GM18519 (cell line): Measurements from ENCODE around the gene SLC47A2.

ENCODE experiments used
- ATAC-seq: cut with Tn5 transposase; IDR thresholded peaks from one replicate; pipeline ENCODE4 v1.9.1; 2021; ENCODE audit warnings: mild to moderate bottlenecking, moderate library complexity; ENCODE audit not compliant: unreplicated experiment, low FRiP score

SLC47A2 gene

DNA sequence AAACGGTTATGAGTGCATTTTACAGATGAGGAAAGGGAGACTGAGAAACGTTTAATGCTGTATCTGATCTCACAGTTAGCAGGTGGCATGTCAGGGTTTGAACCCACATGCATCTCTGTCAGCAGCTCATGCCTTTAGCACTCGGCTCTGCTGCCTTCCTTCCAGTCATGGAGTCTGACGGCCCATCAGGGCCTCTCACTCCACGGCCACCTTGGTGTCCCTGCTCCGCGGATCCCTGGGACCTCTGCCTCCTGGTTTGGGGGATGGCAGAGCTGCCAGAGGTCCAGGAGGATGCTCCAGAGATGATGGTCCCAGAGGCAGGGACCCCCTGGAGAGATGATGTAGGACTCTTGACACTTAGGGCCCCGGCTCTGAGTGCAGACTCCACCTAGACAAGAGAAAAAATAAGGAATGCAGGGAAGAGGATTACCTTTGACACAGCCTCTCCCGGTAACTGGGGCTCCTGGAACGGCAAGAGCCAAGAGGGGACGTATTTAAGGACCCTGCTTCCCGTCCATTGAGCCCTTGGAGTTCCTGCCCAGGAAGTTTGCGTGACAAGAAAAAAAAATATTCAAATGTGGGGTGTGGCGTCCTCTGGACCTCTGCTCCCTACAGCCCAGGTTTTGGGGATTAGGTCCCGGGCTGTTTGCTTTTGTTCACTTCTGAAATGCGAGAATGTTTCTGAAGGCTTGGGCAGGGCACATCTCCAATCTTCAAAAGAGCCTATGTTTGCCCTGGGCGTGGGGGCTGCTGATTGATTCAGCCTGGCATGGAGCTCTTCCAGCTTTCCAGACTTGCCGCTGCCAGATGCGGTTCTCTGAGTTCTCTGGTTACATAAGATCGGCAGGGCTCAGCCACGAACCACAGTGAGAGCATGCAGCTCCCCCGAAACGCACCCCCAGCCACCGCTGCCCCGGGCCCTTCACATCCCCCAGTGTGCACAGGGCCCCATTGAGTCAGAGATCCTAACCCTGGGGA, 31.7 kb upstream of the SLC47A2 start, which contains the start of gene ALDH3A1:
TSS of gene ALDH3A1 (minus strand) at position 470 of the 978 bp plus-strand sequence. CDS start 3,169 bp downstream, outside the sequence.
- no peak for ATAC-seq

DNA sequence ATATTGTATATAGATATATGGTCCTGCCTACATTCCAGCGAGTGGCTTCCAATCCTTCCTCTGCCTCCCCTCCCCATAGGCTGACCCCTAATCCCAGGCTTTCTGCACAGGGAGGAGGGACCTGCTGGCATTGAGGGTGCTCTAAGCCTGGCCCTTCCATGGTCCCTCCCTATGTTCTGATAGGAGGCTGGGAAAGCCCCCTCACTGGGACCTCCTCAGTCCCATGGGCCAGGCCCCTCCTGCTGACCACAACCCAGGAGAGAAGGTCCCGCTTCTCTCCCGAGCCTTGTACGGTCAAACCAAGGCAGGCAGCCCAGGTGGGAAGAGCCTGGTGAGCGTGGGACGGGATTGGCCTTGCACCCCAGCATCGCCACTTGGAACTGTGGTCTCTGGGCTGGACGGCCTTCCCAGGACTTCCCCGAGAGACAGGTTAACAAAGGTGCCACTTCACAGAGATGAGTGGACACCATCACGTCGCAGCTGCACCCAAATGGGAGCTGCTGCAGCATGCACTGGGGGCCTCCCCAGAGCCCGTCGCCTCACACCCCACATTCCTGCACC, 30.9 kb upstream of the SLC47A2 start:
- ATAC-seq: no peak

DNA sequence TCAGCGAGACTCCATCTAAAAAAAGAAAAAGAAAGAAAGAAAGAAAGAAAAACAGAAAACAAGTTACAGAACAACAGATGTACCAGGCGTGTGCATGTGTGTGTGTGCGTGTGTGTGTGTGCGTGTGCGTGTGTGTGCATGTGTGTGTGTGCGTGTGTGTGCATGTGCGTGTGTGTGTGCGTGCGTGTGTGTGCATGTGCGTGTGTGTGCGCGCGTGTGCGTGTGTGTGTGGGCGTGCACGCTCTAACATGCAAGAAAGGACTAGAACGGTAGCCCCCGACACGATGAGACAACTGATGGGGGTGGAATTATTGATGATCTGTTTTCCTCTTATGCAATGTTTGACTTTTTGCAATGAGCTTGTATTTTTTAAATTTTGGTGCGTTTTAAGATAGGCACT, 30.1 kb upstream of the SLC47A2 start:
- no peak for ATAC-seq

DNA sequence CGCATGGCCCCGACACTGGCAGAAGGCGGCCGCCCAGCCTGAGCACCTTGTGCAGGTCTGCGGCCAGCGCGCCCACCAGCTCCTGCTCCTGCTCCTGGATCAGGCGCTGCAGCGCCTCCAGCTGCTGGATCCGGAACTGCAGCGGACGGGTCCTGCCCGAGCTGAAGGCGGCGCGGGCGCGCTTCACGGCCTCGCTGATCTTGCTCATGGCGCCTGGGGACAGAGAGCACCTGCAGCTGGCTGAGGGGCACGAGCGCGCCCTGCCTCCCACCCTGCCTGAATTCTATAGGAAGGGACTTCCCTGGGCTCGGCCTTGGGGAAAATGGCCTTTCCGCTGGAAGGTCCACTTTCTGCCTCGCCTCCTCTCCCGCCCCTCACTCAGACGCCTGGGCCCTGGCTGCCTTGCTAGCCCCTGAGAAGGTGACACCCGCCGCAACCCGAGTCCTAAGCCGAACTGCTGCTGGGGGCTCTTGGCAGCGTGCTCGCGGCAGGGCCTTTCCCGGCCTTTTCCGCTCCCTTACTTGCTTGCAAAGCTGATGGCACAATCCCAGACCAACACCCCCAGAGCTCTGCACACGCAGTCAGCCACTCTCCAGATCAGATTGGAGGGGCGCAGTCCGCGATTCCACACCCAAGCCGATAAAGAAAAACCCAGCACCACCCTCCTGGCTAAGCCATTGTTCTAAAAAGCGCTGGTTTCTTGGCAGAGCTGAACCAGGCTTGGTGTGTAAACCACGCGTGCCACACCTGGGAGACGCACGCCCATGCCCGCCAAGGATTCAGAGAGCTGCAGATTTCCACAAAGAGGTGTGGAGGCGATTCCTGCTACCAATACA, 28.8 kb upstream of the SLC47A2 start:
- ATAC-seq: no peak

DNA sequence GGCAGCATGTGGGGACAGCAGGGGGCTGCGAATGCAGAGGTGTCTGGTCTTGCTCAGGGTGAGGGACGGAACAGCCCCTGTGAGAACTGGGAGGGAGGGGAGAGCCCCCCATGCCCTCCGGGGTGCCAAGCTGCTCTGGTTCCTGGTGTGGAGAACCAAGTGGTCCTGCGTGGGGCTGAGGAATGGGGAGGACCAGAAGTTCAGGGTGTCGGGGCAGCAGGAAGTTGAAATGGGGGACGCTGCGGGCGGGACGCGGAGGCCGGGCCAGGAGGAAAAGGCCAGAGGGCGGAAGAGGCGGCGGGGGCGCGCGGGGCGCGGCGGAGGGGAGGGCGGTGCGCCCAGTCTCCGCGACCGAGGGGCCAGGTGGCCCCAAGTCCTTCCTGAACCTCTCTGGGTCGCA, 28.1 kb upstream of the SLC47A2 start:
- ATAC-seq: no peak

DNA sequence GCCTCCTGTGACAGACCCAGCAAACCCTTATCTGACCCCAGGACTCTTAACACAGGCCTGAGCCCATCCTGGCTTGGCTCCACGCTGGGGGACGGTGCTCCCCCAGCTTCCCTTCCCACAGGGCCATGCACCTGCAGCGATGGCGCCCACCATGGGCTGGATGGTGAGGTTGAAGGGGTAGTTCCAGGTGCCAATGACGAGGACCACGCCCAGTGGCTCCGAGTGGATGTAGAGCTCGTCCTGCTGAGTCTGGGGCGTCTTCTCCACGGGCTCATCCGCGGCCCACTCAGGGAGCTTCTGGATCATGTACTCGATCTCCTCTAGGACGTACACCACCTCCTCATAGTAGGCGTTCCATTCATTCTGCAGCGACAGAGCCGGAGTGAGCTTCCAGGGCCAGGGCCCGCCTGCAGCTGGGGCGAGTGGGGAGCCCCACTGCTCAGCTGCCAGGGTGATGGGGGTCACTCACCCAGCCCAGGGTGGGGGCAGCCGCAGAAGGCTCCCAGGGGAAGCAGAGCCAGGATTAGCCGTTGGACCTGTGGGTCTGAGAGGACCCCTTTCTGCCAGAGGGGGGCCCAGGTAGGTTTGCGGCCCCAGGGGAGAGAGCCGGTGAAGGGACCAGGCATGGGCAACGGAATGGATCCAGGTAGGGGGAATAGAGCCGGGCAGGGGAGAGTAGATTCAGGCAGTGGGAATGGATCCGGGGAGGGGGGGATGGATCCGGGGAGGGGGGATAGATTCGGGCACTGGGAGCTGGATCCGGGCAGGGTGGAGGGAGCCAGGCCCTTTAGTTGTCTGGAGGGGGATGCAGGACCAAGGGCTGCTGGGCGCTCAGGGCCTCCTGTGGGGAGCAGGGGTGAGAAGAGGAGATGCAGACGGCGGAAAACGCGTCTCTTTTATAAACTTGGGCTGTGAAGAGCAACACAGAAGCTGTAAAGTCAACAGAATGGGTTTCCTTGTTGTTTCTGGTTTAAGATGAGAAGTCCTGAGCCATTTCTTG, 27.0 kb upstream of the SLC47A2 start:
- ATAC-seq: no peak

DNA sequence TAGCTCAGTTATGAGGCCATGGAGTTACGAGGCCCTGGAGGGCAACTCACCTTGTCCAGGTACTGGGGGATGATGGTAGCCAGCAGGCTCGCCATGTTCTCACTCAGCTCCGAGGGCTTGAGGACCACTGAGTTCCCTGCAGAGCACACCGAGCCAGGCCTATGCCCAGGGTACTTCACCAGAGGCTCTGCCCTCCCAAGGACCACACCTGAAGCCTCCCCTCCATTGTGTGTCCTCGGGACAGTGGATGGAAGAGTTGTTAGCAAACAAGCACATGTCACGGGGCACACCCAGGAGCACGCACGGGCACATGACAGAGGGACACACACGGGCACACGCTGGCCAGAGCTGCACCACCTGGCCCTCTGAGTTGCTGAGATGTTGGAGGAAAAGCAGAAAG, 26.1 kb upstream of the SLC47A2 start:
- ATAC-seq: no peak

DNA sequence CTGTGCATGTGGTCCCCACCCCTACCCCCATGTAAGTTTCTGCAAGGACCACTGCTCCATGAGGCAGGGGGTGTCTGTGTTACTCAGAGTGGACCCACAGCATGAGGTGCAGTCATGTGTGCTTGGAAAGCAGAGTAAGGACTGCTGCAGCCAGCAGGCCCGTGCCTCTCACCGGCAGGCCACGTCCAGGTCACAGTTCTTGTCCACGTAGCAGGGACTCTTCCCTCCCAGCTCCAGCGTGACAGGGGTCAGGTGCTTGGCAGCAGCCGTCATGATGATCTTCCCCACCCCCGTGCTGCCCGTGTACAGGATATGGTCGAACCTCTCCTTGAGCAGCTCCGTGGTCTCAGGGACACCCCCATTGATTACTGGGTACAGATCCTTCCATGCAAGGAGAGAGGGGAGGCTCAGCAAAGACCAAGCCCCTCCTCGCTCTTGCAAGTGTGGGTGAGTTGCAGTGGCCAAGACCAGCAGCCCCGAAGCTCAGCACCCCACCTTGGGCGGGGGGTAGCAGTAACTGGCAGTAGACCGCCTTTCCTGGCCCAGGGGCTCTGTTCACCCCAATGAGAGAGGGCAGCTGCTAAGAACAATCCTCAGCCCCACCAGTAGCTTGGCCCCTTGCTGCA, 25.6 kb upstream of the SLC47A2 start:
- ATAC-seq: no peak

DNA sequence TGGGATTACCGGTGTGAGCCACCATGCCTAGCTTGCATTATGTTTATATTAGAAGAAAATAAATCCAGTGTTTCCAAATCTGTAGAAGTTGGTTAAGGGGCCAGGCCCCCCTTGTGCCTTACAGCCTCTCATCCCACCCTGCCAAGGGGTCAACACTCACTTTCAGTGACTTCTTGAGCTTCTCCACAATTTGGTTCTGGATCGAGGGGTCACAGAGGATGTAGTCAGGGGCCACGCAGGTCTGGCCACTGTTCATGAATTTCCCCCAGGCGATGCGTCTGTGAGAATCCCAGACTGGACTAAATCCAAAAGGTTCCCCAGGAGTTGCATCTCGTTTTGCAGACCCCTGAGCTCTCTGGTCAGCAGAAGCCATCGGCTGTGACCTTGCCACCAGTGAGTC, 24.5 kb upstream of the SLC47A2 start:
- ATAC-seq: no peak

DNA sequence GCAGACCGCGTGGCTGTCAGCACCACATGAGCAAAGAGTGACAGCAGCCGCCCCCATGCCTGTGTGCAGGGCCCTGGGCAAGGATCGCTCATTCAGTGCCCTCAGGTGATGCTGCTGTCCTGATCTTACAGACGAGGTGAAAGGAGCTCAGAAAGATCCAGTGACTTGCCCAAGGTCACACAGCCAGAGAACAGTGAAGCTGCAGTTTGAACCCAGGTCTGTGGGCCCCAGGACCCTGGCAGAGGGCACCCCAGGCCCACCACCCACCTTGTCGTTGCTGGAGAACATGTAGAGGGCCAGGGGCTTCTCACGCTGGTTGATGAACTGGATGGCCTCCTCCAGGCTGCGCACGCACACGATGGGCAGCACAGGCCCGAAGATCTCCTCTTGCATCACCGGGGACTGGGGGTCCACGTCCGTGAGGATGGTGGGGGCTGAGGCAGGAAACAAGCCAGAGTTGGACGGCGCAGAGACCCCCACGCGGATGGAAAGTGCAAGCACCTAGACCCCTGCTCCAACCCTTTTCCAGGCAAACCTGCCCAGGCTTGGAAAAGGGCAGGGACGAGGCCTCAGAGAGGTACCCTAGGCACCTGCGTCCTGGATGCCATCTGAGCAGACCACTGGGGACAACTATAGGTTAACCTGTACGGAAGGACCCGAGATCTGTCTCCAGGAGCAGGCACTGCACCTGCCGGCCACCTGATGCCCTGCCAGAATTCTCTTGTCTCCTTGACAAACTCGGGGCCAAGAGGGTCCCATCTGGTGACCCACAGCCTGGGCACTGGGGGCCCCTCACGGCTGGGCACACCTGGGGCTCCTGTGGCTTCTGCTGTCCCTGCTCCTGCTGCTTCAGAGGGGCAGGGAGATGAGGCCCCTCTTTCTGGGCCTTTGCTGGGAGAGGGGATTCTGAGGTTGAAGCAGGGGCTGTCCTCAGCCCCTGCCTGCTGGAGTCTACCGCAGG, 23.1 kb upstream of the SLC47A2 start:
- ATAC-seq: no peak

DNA sequence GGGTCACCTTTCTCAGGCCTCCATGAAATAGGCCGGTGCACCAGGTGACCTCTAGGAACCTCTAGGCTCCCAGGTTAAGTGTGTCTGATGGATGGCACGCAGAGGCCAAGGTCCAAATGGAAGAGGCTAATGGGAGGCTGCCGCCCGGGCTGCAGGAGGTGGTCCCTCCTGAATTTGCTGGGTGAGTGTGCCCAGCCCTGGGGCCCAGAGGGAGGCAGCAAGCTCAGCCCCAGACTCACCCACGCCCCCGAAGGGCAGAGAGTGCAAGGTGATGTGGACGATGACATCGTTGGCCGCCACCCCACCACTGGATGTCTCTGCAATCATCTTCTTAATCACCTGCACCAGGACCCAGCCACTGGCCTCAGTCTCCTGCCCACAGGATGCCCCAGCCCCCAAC, 22.4 kb upstream of the SLC47A2 start:
- ATAC-seq: no peak

DNA sequence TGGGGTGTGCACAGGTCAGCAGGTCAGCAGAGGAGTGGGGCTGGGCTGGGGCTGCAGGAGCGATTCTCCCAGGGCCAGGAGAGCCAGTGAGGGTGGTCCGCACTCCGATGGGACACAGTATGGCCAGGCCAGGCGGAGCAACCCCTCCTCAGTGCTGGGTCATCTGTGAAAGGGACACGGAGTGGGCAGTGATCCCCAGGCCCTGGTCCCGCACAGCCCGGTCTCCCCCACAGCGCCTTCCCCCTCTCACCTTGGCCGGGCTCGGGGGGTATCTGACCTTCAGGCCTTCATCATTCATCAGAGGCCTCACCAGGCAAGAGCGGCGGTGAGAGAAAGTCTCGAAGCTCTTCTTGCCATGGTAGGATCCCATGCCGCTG, 21.7 kb upstream of the SLC47A2 start:
- ATAC-seq: no peak

DNA sequence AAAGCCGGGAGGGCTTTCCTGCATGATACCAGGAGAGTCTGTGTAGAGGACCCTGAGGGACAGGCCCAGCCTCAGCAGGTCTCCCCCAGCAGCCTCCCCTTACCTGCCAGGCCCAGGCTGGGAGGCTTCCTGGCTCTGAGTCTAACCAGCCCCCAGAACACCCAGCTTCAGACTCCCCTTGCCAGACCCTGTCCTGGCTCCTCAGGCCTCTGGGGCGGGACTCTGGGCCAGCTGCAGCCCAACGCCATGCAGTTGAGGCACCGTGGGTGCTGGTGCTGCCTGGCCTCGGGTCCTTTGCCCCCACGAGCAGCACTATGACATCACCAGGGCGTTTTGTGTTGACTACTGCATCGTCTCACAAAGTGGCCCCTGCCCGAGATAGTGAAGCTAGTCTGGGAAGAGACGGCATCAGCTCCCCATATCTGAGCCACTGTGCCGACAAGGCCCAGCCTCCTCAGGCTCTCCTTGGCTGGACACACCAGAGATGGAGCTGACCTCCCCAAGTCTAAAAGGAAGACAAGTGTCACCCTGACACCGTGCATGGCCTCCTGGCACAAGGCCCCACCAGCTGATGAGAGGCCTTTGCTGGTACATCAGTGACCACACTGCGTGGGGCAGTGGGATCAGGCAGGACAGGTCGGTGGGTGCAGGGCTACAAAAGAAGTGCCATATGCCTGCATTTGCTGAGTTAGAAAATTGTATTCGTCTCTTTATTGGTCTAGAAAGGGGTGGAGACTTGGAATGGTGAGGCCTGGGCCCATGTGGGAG, 21.1 kb upstream of the SLC47A2 start:
- no peak for ATAC-seq

DNA sequence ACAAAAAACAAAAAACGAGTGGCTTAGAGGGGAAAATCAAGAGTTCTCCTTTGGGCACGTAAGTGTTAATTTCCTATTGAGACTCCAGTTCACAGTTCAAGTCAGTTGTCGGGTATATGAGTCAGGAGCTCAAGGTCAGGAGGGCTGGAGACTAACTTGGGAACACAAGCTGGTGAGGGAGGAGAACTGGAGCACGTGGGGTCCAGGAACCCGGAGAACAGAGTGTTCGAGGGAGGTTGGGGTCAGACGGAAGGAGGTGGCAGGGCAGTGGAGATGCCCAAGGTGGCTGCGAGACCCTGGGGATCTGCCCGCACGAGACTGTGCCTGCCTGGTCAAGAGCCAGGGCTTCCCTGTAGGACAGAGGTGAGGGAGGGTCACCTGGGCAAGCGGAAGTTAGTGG, 19.7 kb upstream of the SLC47A2 start:
- ATAC-seq: no peak

DNA sequence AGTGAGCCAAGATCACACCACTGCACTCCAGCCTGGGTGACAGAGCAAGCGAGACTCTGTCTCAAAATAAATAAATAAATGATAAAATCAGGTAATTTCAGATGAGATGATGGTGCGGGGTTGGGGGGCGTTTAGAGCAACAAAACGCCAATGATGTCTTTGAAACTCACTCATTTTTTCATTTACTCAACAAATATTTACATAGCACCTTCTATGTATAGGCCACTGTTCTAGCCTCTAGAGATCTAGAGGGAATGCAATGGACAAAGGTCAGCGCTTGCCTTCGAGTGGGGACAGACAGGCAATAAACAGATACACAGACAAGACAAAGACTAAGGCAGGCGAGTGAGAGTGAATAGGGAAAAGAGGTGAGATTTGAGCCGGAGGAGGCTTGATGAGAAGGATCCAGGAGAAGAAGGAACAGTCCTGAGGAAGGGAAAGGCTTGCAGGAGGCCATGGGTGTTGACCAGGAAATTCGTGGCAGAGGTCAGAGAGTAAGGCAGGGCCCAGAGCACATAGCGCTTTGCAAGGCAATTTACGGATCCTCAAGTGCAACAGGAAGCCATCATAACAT, 17.7 kb upstream of the SLC47A2 start:
- no peak for ATAC-seq

DNA sequence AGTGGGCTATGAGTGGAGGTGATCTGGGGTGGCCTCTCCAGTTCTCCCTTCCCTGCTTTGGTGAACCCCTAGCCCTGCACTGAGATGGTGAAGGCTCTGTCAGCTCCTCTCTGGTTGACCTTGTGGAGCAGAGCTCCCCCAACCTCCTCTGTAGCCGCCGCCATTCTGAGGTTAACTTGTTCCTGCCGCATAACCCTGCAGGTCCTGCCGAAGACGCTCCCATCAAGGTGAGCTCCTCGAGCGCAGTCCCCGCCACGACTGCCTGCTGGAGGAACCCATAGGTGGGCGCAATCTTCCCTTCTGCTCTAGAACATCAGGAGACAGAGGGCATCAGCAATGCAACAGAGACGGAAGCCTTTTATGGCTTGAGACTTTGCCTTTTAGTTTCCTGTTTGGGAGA, 15.2 kb upstream of the SLC47A2 start:
- no peak for ATAC-seq

DNA sequence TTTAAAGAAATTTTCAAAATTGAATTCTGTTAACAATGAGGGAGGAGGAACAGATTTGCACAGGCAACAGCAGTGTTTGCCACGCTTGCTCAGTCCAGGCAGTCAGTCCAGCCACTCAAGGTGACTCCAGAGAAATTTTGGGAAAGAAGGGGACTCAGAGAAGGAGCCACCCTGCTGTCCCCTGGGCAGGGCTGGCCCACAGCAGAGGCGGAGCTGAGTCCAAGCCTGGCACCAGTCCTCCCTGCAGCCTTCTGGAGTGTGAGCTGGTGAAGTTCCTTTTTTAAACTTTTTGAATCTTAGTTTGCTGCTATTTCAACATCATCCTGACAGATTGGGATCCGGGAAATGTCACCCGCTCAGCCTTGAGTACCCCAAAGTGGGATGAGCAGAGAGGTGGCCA, 14.5 kb upstream of the SLC47A2 start:
- ATAC-seq: no peak
